ENCODE results near the gene SLCO2A1.

- TF ChIP-seq CTCF (IDR thresholded peaks at IDR 0.05) = no peak
- no peak for TF ChIP-seq POLR2AphosphoS5 (IDR thresholded peaks at IDR 0.05)
- no peak for TF ChIP-seq POLR2A (IDR thresholded peaks at IDR 0.05)
Observed at GRCh38 chr3:134040066-134040465, 10.3 kb upstream of the SLCO2A1 start.
